HCT116 (cell line): ENCODE results near the gene DHX34. TPM values are rescaled to one million over a fixed set of nuclear protein-coding genes. Genes with fewer than 3 reads are reported as not detected.
"Not testable (repeated sequence)": the region's sequence is repeated elsewhere in the genome, so short reads cannot be mapped to it uniquely, and the experiment has no call there.

Experiments
- ATAC-seq: fragments of 200-7000 bp; cut with Tn5 transposase; 2 replicates; pipeline ENCODE4 v1.9.1; 2020; ENCODE audit warnings: mild to moderate bottlenecking, moderate library complexity
- BruUV-seq: library from RNA; stranded (reverse); fragments of 400-500 nt; replicated peaks from 2 replicates; lab custom pipeline; 2021; lab: Mats Ljungman, UMichigan
- CTCF ChIA-PET: fragments of 300-600 bp; sonication (Branson Sonifier 250); formaldehyde crosslinking; loops from one replicate; lab custom pipeline; 2021; ENCODE audit warnings: antibody characterized with exemption; lab: Charles Lee
- POLR2A ChIA-PET: fragments of 300-600, 350-600 bp; sonication (Branson Sonifier 250); formaldehyde crosslinking; loops from one replicate; lab custom pipeline; 2021; ENCODE audit warnings: antibody characterized with exemption; lab: Charles Lee
- RAD21 ChIA-PET, 2 experiments: fragments of 300-600 bp; sonication (Branson Sonifier 250); formaldehyde crosslinking; loops; one replicate each; lab custom pipeline; 2023; ENCODE audit warnings: low total read pairs in 2 of 2; ENCODE audit not compliant: uncharacterized antibody in 2 of 2, unreplicated experiment in 2 of 2, low non-redundant PET in 1 of 2; lab: Charles Lee
- DNase-seq: peaks from one replicate; pipeline ENCODE4 v3.0.0-alpha.2; 2010; ENCODE audit warnings: low read depth, low spot score
- H2AFZ ChIP-seq: fragments of 200-600 bp; shearing (Covaris generic), sonication (generic); 2 replicates; pipeline ENCODE4 v1.6.1; 2017; ENCODE audit warnings: low read depth, mixed run types, mixed read lengths, antibody characterized with exemption, low read length; ENCODE audit not compliant: poor library complexity, severe bottlenecking
- H3K27ac ChIP-seq: 2 replicates; pipeline ENCODE4 v1.5.1; 2012; ENCODE audit warnings: low read depth, low read length
- H3K27me3 ChIP-seq: fragments of 200-600 bp; sonication (generic); 2 replicates; pipeline ENCODE4 v1.6.1; 2016; ENCODE audit warnings: mixed run types, low read length, mixed read lengths; ENCODE audit not compliant: insufficient read depth
- H3K36me3 ChIP-seq, 2 experiments: fragments of 200-500 bp in 1 of 2; fragments of 200-600 bp in 1 of 2; sonication (Bioruptor generic) in 1 of 2; sonication (generic) in 1 of 2; 2 replicates each; pipeline versions ENCODE4 v1.5.1 to v1.6.1; 2014 to 2016; ENCODE audit warnings: low read length in 2 of 2, inconsistent platforms in 1 of 2, mixed read lengths in 1 of 2, mixed run types in 1 of 2; ENCODE audit not compliant: insufficient read depth in 2 of 2, control insufficient read depth in 1 of 2
- H3K4me1 ChIP-seq, 2 experiments: fragments of 200-600 bp in 1 of 2; sonication (generic) in 1 of 2; 2 replicates each; pipeline versions ENCODE4 v1.5.1 to v1.6.1; 2012 to 2017; ENCODE audit warnings: low read length in 2 of 2, inconsistent platforms in 1 of 2, mild to moderate bottlenecking in 1 of 2, mixed read lengths in 1 of 2, mixed run types in 1 of 2, moderate library complexity in 1 of 2; ENCODE audit not compliant: insufficient read depth in 2 of 2, control insufficient read depth in 1 of 2
- H3K4me2 ChIP-seq: fragments of 200-600 bp; sonication (generic); 2 replicates; pipeline ENCODE4 v1.6.1; 2017; ENCODE audit warnings: mixed run types, low read length, mixed read lengths
- H3K4me3 ChIP-seq, 2 experiments: fragments of 200-600 bp in 1 of 2; sonication (generic) in 1 of 2; replicated peaks in 1 of 2; 2 replicates each; pipeline ENCODE4 v1.5.1; 2011 to 2016; ENCODE audit warnings: low read length in 2 of 2, control low read depth in 1 of 2, low read depth in 1 of 2, mild to moderate bottlenecking in 1 of 2, mixed read lengths in 1 of 2, mixed run types in 1 of 2
- H3K79me2 ChIP-seq: fragments of 200-600 bp; sonication (generic); 2 replicates; pipeline ENCODE4 v1.6.1; 2017; ENCODE audit warnings: mild to moderate bottlenecking, mixed run types, low read length, moderate library complexity, mixed read lengths; ENCODE audit not compliant: insufficient read depth
- H3K9ac ChIP-seq: fragments of 200-600 bp; sonication (generic); 2 replicates; pipeline ENCODE4 v1.6.1; 2016; ENCODE audit warnings: low read length, mixed read lengths
- H3K9me2 ChIP-seq: fragments of 200-600 bp; sonication (generic), shearing (Covaris generic); 2 replicates; pipeline ENCODE4 v1.6.1; 2017; ENCODE audit warnings: mixed run types, mild to moderate bottlenecking, moderate library complexity; ENCODE audit not compliant: insufficient read depth
- H3K9me3 ChIP-seq, 2 experiments: fragments of 200-500 bp in 1 of 2; fragments of 200-600 bp in 1 of 2; sonication (Bioruptor generic) in 1 of 2; sonication (generic) in 1 of 2; 2 replicates each; pipeline ENCODE4 v1.6.1; 2014 to 2017; ENCODE audit warnings: low read length in 2 of 2, mixed read lengths in 2 of 2, inconsistent platforms in 1 of 2, low read depth in 1 of 2, mild to moderate bottlenecking in 1 of 2, mixed run types in 1 of 2, moderate library complexity in 1 of 2; ENCODE audit not compliant: control insufficient read depth in 1 of 2, insufficient read depth in 1 of 2
- H4K20me1 ChIP-seq: fragments of 200-600 bp; sonication (generic), shearing (Covaris generic); 2 replicates; pipeline ENCODE4 v1.6.1; 2017; ENCODE audit warnings: mixed run types, mild to moderate bottlenecking, moderate library complexity; ENCODE audit not compliant: insufficient read depth
- POLR2A ChIP-seq: IDR thresholded peaks from 2 replicates; pipeline ENCODE4 v1.7.0; 2011; ENCODE audit warnings: borderline replicate concordance; ENCODE audit not compliant: insufficient read depth, insufficient read length; ENCODE audit errors: extremely low read depth
- ZBTB33 ChIP-seq: IDR thresholded peaks from 2 replicates; pipeline ENCODE4 v1.6.1; 2011; ENCODE audit warnings: mild to moderate bottlenecking, low read length, moderate library complexity; ENCODE audit not compliant: insufficient replicate concordance; ENCODE audit errors: extremely low read depth
- intact Hi-C: fragments of 100-400 bp; cut with micrococcal nuclease; formaldehyde crosslinking; loops from 2 replicates; pipeline ENCODE4 v1.10.0; 2022
- total RNA-seq: library from RNA; stranded (reverse); gene quantifications from one replicate; pipeline ENCODE4 v1.2.1, GENCODE V29; 2021; ENCODE audit not compliant: unreplicated experiment

Gene DHX34
- total RNA-seq, 1 experiment from 2014 or later = 30.5 TPM

GRCh38 chr19:47411101-47411500 lies 62.0 kb downstream of the DHX34 start:
- POLR2A ChIA-PET = no interaction called here
- Histone ChIP-seq H3K4me3 (no peak overlapping the region), H3K4me1 (no peaks in the 10 kb centered on the region), H3K27ac (no peak overlapping the region), H3K9me3 (no peaks in the 10 kb centered on the region), H2AFZ (no peak overlapping the region), H3K9me2 (no peaks in the 10 kb centered on the region), H3K79me2 (no peaks in the 10 kb centered on the region), H4K20me1 (no peaks in the 10 kb centered on the region), H3K27me3 (no peaks in the 10 kb centered on the region), H3K36me3 (no peaks in the 10 kb centered on the region), H3K9ac (no peak overlapping the region), H3K4me2 (no peak overlapping the region)
- TF ChIP-seq POLR2A (no peak), ZBTB33 (no peak)
- ATAC-seq = no peak
- intact Hi-C loops = no loop called here
- CTCF ChIA-PET = interaction anchor here (0.5 kb wide), 1 partner anchor 815 kb away, joined by 3 read pairs; no protein-coding TSS in a partner anchor
- DNase-seq = no peak
- RAD21 ChIA-PET = no interaction called here
- BruUV-seq = no TSS peak

- H3K27me3 ChIP-seq, H3K9ac ChIP-seq, DNase-seq, H3K4me1 ChIP-seq, CTCF ChIA-PET, H3K4me3 ChIP-seq, ATAC-seq, H2AFZ ChIP-seq, H3K9me3 ChIP-seq, BruUV-seq, POLR2A ChIA-PET, H3K9me2 ChIP-seq, H3K27ac ChIP-seq, RAD21 ChIA-PET, H4K20me1 ChIP-seq, intact Hi-C loops, H3K36me3 ChIP-seq, H3K79me2 ChIP-seq, H3K4me2 ChIP-seq: not testable (repeated sequence)
Observed at GRCh38 chr19:47411696-47412095, 62.6 kb downstream of the DHX34 start.
